ENCODE results near the gene CEBPZ.
A peak's percentile ranks its signal among the peaks of the same experiment; 100 is the strongest.
"Not testable (repeated sequence)": the region's sequence is repeated elsewhere in the genome, so short reads cannot be mapped to it uniquely, and the experiment has no call there.

Gene CEBPZ

GRCh38 chr2:37228788-37229187 is 2.6 kb downstream of the CEBPZ start:
- TF ChIP-seq Cebpa-rat (IDR thresholded peaks at IDR 0.05), result no peak
- Histone ChIP-seq H3K9ac (no peak overlapping the region), H3K4me1 (peaks cover 21 to 45% (median 38%) of the 10 kb centered on the region in 10 experiments), H3K9me3 (replicated peaks in 1 of 11) (no peaks in the 10 kb centered on the region), H4K20me1 (peaks cover 12 to 83% (median 62%) of the 10 kb centered on the region in 11 experiments; a peak in 21 of 22 replicates), H3K4me3 (no peak overlapping the region), H3K27ac (no peak overlapping the region), H3K4me2 (peak overlapping the region in 4 of 11 experiments; percentile 82 to 98 (median 90); a peak in 8 of 22 replicates), H3K36me3 (peaks cover 30 to 55% (median 42%) of the 10 kb centered on the region in 11 experiments), H3K27me3 (no peaks in the 10 kb centered on the region)

DNA sequence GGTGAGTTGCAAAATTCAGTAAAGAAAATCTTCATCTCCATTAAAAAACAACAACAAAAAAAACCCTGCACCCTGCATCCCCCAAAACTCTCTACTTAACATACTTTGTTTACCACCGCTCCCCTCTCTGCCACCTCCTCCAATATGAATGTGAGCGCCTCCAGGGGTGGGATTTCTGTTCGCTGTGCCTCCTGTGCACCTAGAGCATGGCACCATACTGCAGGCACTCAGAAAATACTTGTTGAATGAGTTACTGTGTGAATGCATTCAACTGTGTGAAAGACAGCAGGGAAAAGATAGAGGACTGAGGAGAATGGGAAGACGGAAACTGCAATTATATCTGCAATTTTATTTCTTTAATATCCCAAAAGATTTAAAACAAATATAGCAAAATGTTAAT is 4.5 kb downstream of the CEBPZ start:
- peaks cover 50 to 68% (median 59%) of the 10 kb centered on the region in 11 experiments for H3K36me3 ChIP-seq
- peaks cover 22 to 86% (median 77%) of the 10 kb centered on the region in 11 experiments; a peak in 21 of 22 replicates for H4K20me1 ChIP-seq
- H3K27ac ChIP-seq, result no peak overlapping the region
- H3K4me3 ChIP-seq, result no peak overlapping the region
- no peak for TF ChIP-seq Cebpa-rat (IDR thresholded peaks at IDR 0.05)
- H3K27me3 ChIP-seq, result no peaks in the 10 kb centered on the region
- no peak overlapping the region for H3K9ac ChIP-seq
- peaks cover 8 to 30% (median 24%) of the 10 kb centered on the region in 10 experiments for H3K4me1 ChIP-seq
- H3K4me2 ChIP-seq, result peak overlapping the region in 5 of 11 experiments; percentile 1 to 40 (median 1); a peak in 7 of 22 replicates
- no peaks in the 10 kb centered on the region for H3K9me3 ChIP-seq (replicated peaks in 1 of 11)

- not testable (repeated sequence) for H3K9me3 ChIP-seq (replicated peaks in 1 of 11); H3K27me3 ChIP-seq; H3K4me3 ChIP-seq; H3K4me2 ChIP-seq; H3K9ac ChIP-seq; H3K27ac ChIP-seq
- Histone ChIP-seq H3K4me1 (peaks cover 8 to 30% (median 20%) of the 10 kb centered on the region in 10 experiments), H3K36me3 (peaks cover 65 to 85% (median 76%) of the 10 kb centered on the region in 11 experiments), H4K20me1 (peaks cover 22 to 93% (median 73%) of the 10 kb centered on the region in 11 experiments; a peak in 21 of 22 replicates)
Measured at GRCh38 chr2:37225129-37225528, 6.3 kb downstream of the CEBPZ start.

DNA sequence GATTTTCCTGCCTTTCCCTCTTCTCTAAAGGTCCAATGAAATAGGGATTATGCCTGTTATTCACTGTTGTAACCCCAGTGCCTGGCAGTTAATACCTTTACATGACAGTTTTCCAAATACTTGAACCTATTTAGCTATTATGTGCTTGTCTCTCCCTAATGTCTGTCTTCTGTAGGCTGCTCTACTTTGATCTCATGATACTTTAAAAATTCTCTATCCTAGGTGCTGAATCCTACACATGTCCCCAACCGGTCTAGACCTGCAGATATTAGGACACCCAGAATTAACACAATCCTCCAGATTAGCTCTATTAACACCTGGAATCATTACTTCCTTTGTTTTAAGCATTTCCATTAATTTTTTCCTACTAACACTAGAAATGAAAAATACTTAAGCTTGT is 7.3 kb downstream of the CEBPZ start:
- Histone ChIP-seq H3K27ac (no peak overlapping the region), H3K9me3 (replicated peaks in 1 of 11) (no peaks in the 10 kb centered on the region), H3K36me3 (peaks cover 73 to 91% (median 86%) of the 10 kb centered on the region in 11 experiments), H3K4me1 (peaks cover 0 to 20% (median 10%) of the 10 kb centered on the region in 10 experiments; a peak in 15 of 20 replicates), H3K4me2 (no peak overlapping the region), H4K20me1 (peaks cover 22 to 87% (median 64%) of the 10 kb centered on the region in 11 experiments; a peak in 21 of 22 replicates), H3K9ac (no peak overlapping the region), H3K4me3 (no peak overlapping the region), H3K27me3 (no peaks in the 10 kb centered on the region)
- no peak for TF ChIP-seq Cebpa-rat (IDR thresholded peaks at IDR 0.05)

DNA sequence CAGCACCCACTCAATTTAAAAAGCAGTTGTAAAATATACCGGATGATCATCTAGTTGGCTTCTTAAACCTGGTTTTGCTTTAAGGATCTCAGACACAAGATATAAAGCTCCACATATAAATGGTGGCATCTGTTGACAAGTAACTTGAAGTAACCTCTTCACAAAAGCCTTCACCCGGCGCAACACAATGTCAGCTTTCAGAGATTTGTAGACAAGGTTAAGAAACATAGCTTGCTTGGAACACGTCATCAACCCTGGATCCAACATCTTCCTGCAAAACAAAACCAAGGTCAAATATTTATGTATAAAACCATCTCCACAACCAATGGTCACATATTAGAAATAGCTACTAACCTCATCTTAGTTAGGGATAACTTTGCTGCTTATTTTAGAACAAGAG is 8.3 kb downstream of the CEBPZ start:
- peaks cover 0 to 17% (median 8%) of the 10 kb centered on the region in 10 experiments; a peak in 9 of 20 replicates for H3K4me1 ChIP-seq
- no peaks in the 10 kb centered on the region for H3K9me3 ChIP-seq (replicated peaks in 1 of 11)
- H3K9ac ChIP-seq, result no peak overlapping the region
- peaks cover 76 to 91% (median 86%) of the 10 kb centered on the region in 11 experiments for H3K36me3 ChIP-seq
- H4K20me1 ChIP-seq, result peaks cover 22 to 86% (median 58%) of the 10 kb centered on the region in 11 experiments; a peak in 21 of 22 replicates
- H3K27ac ChIP-seq, result no peak overlapping the region
- H3K4me2 ChIP-seq, result no peak overlapping the region
- no peak for TF ChIP-seq Cebpa-rat (IDR thresholded peaks at IDR 0.05)
- no peak overlapping the region for H3K4me3 ChIP-seq
- no peaks in the 10 kb centered on the region for H3K27me3 ChIP-seq

GRCh38 chr2:37219046-37219445 is 12.3 kb downstream of the CEBPZ start:
- Histone ChIP-seq H3K9ac (no peak overlapping the region), H3K36me3 (peaks cover 78 to 99% (median 98%) of the 10 kb centered on the region in 11 experiments), H3K4me3 (no peak overlapping the region), H3K9me3 (replicated peaks in 1 of 11) (no peaks in the 10 kb centered on the region), H3K27me3 (no peaks in the 10 kb centered on the region), H3K4me1 (peaks cover 0 to 16% (median 10%) of the 10 kb centered on the region in 10 experiments; a peak in 15 of 20 replicates), H4K20me1 (peaks cover 13 to 50% (median 24%) of the 10 kb centered on the region in 11 experiments; a peak in 21 of 22 replicates), H3K4me2 (no peak overlapping the region), H3K27ac (no peak overlapping the region)
- TF ChIP-seq Cebpa-rat (IDR thresholded peaks at IDR 0.05), result no peak

- Histone ChIP-seq H3K4me2 (peak overlapping the region in 8 of 11 experiments; percentile 3 to 68 (median 52); a peak in 15 of 22 replicates), H3K4me1 (peaks cover 0 to 16% (median 10%) of the 10 kb centered on the region in 10 experiments; a peak in 15 of 20 replicates), H3K9ac (peak overlapping the region in 3 of 11 experiments; percentile 16 to 57 (median 32); a peak in 6 of 22 replicates), H3K4me3 (no peak overlapping the region), H3K27ac (peak overlapping the region; percentile 17 to 72 (median 31); a peak in 17 of 22 replicates), H3K27me3 (no peaks in the 10 kb centered on the region), H3K36me3 (peaks cover 74 to 99% (median 97%) of the 10 kb centered on the region in 11 experiments), H4K20me1 (peaks cover 0 to 15% (median 4%) of the 10 kb centered on the region in 11 experiments; a peak in 7 of 22 replicates), H3K9me3 (replicated peaks in 1 of 11) (peaks cover 0 to 4% (median 3%) of the 10 kb centered on the region in 11 experiments; a peak in 14 of 22 replicates)
- no peak for TF ChIP-seq Cebpa-rat (IDR thresholded peaks at IDR 0.05)
Measured at GRCh38 chr2:37215250-37215649, 16.1 kb downstream of the CEBPZ start.

- Histone ChIP-seq H3K9ac (no peak overlapping the region), H3K4me1 (peaks cover 0 to 16% (median 10%) of the 10 kb centered on the region in 10 experiments; a peak in 15 of 20 replicates), H3K27ac (no peak overlapping the region), H3K4me3 (no peak overlapping the region), H3K36me3 (peaks cover 83 to 100% (median 97%) of the 10 kb centered on the region in 11 experiments), H3K4me2 (no peak overlapping the region), H4K20me1 (peaks cover 0 to 11% (median 0%) of the 10 kb centered on the region in 11 experiments; a peak in 4 of 22 replicates), H3K27me3 (no peaks in the 10 kb centered on the region), H3K9me3 (replicated peaks in 1 of 11) (peaks cover 28 to 37% (median 36%) of the 10 kb centered on the region in 11 experiments)
- no peak for TF ChIP-seq Cebpa-rat (IDR thresholded peaks at IDR 0.05)
Measured at GRCh38 chr2:37211939-37212338, 19.5 kb downstream of the CEBPZ start.

DNA sequence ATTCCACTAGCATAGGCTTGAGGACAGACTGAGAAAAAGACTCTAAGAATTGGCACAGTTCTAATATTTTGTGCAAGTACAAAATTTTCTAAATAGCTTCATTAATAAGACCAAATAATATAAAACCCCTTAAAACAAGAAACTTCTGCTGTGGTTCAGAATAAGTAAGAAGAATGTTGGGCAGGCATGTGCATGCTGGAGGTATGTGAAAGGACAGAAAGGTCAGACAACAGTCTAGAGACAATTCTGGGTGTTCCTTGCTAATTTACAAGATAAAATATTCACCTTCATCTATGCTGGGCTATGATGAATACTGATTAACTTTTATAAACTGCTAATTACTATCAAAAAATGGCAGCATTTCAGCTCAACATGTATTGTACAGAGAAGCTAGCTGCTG is 20.2 kb downstream of the CEBPZ start:
- Histone ChIP-seq H4K20me1 (peaks cover 0 to 11% (median 0%) of the 10 kb centered on the region in 11 experiments; a peak in 4 of 22 replicates), H3K9me3 (replicated peaks in 1 of 11) (peaks cover 35 to 44% (median 43%) of the 10 kb centered on the region in 11 experiments), H3K4me2 (no peak overlapping the region), H3K27ac (no peak overlapping the region), H3K4me3 (no peak overlapping the region), H3K36me3 (peaks cover 83 to 100% (median 97%) of the 10 kb centered on the region in 11 experiments), H3K27me3 (no peaks in the 10 kb centered on the region), H3K9ac (no peak overlapping the region), H3K4me1 (peaks cover 0 to 16% (median 10%) of the 10 kb centered on the region in 10 experiments; a peak in 15 of 20 replicates)
- TF ChIP-seq Cebpa-rat (IDR thresholded peaks at IDR 0.05), result no peak

GRCh38 chr2:37206760-37207159 is 24.6 kb downstream of the CEBPZ start:
- H3K36me3 ChIP-seq, result peaks cover 99 to 100% (median 100%) of the 10 kb centered on the region in 11 experiments
- peaks cover 56 to 89% (median 81%) of the 10 kb centered on the region in 11 experiments for H3K9me3 ChIP-seq (replicated peaks in 1 of 11)
- not testable (repeated sequence) for H3K27ac ChIP-seq, H3K4me2 ChIP-seq, H3K9ac ChIP-seq, H3K27me3 ChIP-seq, H3K4me1 ChIP-seq
- H4K20me1 ChIP-seq, result peaks cover 0 to 11% (median 0%) of the 10 kb centered on the region in 11 experiments; a peak in 5 of 22 replicates
- peak overlapping the region in 2 of 10 experiments; percentile 12 to 23; a peak in 1 of 20 replicates for H3K4me3 ChIP-seq
